RWPE2 (cell line): Measurements from ENCODE around the gene GPT2.

Source experiments
- ATAC-seq: fragments of 200-7000 bp; cut with Tn5 transposase; 3 replicates; pipeline ENCODE4 v1.9.1; 2021; ENCODE audit warnings: low read depth
- DNase-seq: peaks from one replicate; pipeline ENCODE4 v3.0.0-alpha.2; 2020; ENCODE audit warnings: low spot score
- H3K27ac ChIP-seq: fragments of 450-650 bp; 2 replicates; pipeline ENCODE4 v1.5.1; 2017; ENCODE audit warnings: mild to moderate bottlenecking; ENCODE audit not compliant: poor library complexity, severe bottlenecking
- H3K27me3 ChIP-seq: fragments of 250-450 bp; sonication (Bioruptor Pico); 2 replicates; pipeline ENCODE4 v1.5.1; 2021; ENCODE audit warnings: mild to moderate bottlenecking, moderate library complexity; ENCODE audit not compliant: insufficient read depth, poor library complexity, severe bottlenecking
- H3K36me3 ChIP-seq: fragments of 250-450 bp; sonication (Bioruptor Pico); 2 replicates; pipeline ENCODE4 v1.5.1; 2020; ENCODE audit warnings: low read depth, mild to moderate bottlenecking, moderate library complexity
- H3K4me1 ChIP-seq: fragments of 250-450 bp; sonication (Bioruptor Pico); 2 replicates; pipeline ENCODE4 v1.5.1; 2021; ENCODE audit warnings: mild to moderate bottlenecking, moderate library complexity; ENCODE audit not compliant: insufficient read depth, poor library complexity, severe bottlenecking
- H3K4me3 ChIP-seq: fragments of 250-450 bp; sonication (Bioruptor Pico); 2 replicates; pipeline ENCODE4 v1.5.1; 2021; ENCODE audit warnings: mild to moderate bottlenecking, moderate library complexity; ENCODE audit not compliant: severe bottlenecking
- H3K9me3 ChIP-seq: fragments of 250-450 bp; sonication (Bioruptor Pico); 2 replicates; pipeline ENCODE4 v1.5.1; 2021; ENCODE audit warnings: mild to moderate bottlenecking, moderate library complexity; ENCODE audit not compliant: severe bottlenecking
- CTCF ChIP-seq: fragments of 450-650 bp; IDR thresholded peaks from one replicate; pipeline ENCODE4 v1.5.1; 2017; ENCODE audit warnings: mild to moderate bottlenecking, moderate library complexity; ENCODE audit not compliant: poor library complexity, severe bottlenecking

GPT2 gene

GRCh38 chr16:46971271-46971670 lies 87.1 kb downstream of the GPT2 start:
- DNase-seq (no peak), ATAC-seq (no peak)
- no peaks in the 10 kb centered on the region for H3K27me3 ChIP-seq
- no peak overlapping the region for H3K4me3 ChIP-seq
- peaks cover 20% of the 10 kb centered on the region for H3K4me1 ChIP-seq
- no peak overlapping the region for H3K27ac ChIP-seq
- H3K9me3 ChIP-seq = no peaks in the 10 kb centered on the region
- peaks cover 58% of the 10 kb centered on the region for H3K36me3 ChIP-seq
- no peak for TF ChIP-seq CTCF

- no peak for TF ChIP-seq CTCF
Observed at GRCh38 chr16:46972429-46973206, 88.5 kb downstream of the GPT2 start.

GRCh38 chr16:46973207-46973995 lies 89.2 kb downstream of the GPT2 start, which contains the start of gene DNAJA2:
Gene DNAJA2 (minus strand): TSS chr16:46973674. CDS start chr16:46973572, 102 bp downstream.
- DNase-seq (peak; percentile 89), ATAC-seq (peak; percentile 88)
- Histone ChIP-seq H3K9me3 (no peaks in the 10 kb centered on the region), H3K4me3 (peak within 1 kb of the TSS; percentile 99), H3K27ac (peak within 1 kb of the TSS; percentile 81), H3K4me1 (peaks cover 20% of the 10 kb centered on the region), H3K27me3 (no peaks in the 10 kb centered on the region), H3K36me3 (peaks cover 37% of the 10 kb centered on the region)
- no peak for TF ChIP-seq CTCF

More at GRCh38 chr16:46972429-46973206, 88.5 kb downstream of the GPT2 start:
- Histone ChIP-seq H3K36me3 (peaks cover 45% of the 10 kb centered on the region), H3K27ac (peak overlapping the region; percentile 81), H3K4me3 (peak overlapping the region; percentile 99), H3K4me1 (peaks cover 20% of the 10 kb centered on the region), H3K9me3 (no peaks in the 10 kb centered on the region), H3K27me3 (no peaks in the 10 kb centered on the region)
- no peak for DNase-seq
- ATAC-seq = peak; percentile 48

GRCh38 chr16:46973996-46974324 lies 89.8 kb downstream of the GPT2 start:
- Histone ChIP-seq H3K27me3 (no peaks in the 10 kb centered on the region), H3K4me1 (peaks cover 20% of the 10 kb centered on the region), H3K27ac (peak overlapping the region; percentile 81), H3K9me3 (no peaks in the 10 kb centered on the region), H3K36me3 (peaks cover 31% of the 10 kb centered on the region), H3K4me3 (peak overlapping the region; percentile 99)
- ATAC-seq (0 out of 3 replicates have a peak, but pooled peaks have one; percentile 2), DNase-seq (no peak)
- no peak for TF ChIP-seq CTCF
